Endothelial cell of umbilical vein (primary cell): ENCODE results near the gene TMEM229B. TPM values are rescaled to one million over a fixed set of nuclear protein-coding genes. Genes with fewer than 3 reads are reported as not detected.

ENCODE experiments used
- BruUV-seq: library from RNA; stranded (reverse); fragments of 400-500 nt; replicated peaks from 2 replicates; lab custom pipeline; 2021; lab: Mats Ljungman, UMichigan
- CTCF ChIA-PET: fragments of 300-600, 350-600 bp; sonication (Branson Sonifier 250); formaldehyde crosslinking; loops from one replicate; lab custom pipeline; 2021; ENCODE audit warnings: antibody characterized with exemption, inconsistent platforms; lab: Charles Lee
- POLR2A ChIA-PET: fragments of 300-600, 350-600 bp; sonication (Branson Sonifier 250); formaldehyde crosslinking; loops from one replicate; lab custom pipeline; 2021; ENCODE audit warnings: antibody characterized with exemption, inconsistent platforms; lab: Charles Lee
- DNase-seq: peaks from one replicate; pipeline ENCODE4 v3.0.0-alpha.2; 2011; ENCODE audit warnings: low read depth, low spot score
- FAIRE-seq: peaks from 2 replicates; lab custom pipeline; 2011; peaks lifted over from hg19 to GRCh38; lab: Jason Lieb, UNC
- H2AFZ ChIP-seq: 2 replicates; pipeline ENCODE4 v1.6.0; 2012; ENCODE audit warnings: low read depth, low read length, control low read depth, inconsistent platforms
- H3K27ac ChIP-seq: 2 replicates; pipeline ENCODE4 v1.5.1; 2011; ENCODE audit warnings: low read depth, mild to moderate bottlenecking, control low read depth, low read length, moderate library complexity; ENCODE audit not compliant: insufficient read depth
- H3K27me3 ChIP-seq, 2 experiments: 2 replicates each; pipeline versions ENCODE4 v1.6.0 to v1.6.1; 2011; ENCODE audit warnings: low read length in 2 of 2, mixed read lengths in 1 of 2; ENCODE audit not compliant: control insufficient read depth in 2 of 2, insufficient read depth in 2 of 2
- H3K36me3 ChIP-seq, 2 experiments: 2 replicates in 1 of 2; 3 replicates in 1 of 2; pipeline ENCODE4 v1.5.1; 2011; ENCODE audit warnings: low read length in 2 of 2, mild to moderate bottlenecking in 1 of 2, moderate library complexity in 1 of 2; ENCODE audit not compliant: control insufficient read depth in 2 of 2, insufficient read depth in 2 of 2; ENCODE audit errors: extremely low read depth in 1 of 2
- H3K4me1 ChIP-seq: 3 replicates; pipeline ENCODE4 v1.5.1; 2011; ENCODE audit warnings: mild to moderate bottlenecking, low read length; ENCODE audit not compliant: control insufficient read depth, insufficient read depth; ENCODE audit errors: extremely low read depth
- H3K4me2 ChIP-seq: 2 replicates; pipeline ENCODE4 v1.6.1; 2011; ENCODE audit warnings: low read length, control low read depth, mixed read lengths; ENCODE audit not compliant: insufficient read depth
- H3K4me3 ChIP-seq, 3 experiments: fragments of 200-600 bp in 1 of 3; sonication (generic), shearing (Covaris generic) in 1 of 3; replicated peaks in 1 of 3; 2 replicates each; pipeline ENCODE4 v1.5.1; 2011 to 2016; ENCODE audit warnings: control low read depth in 3 of 3, low read length in 3 of 3, mild to moderate bottlenecking in 2 of 3, inconsistent platforms in 1 of 3, low read depth in 1 of 3, moderate library complexity in 1 of 3; ENCODE audit not compliant: insufficient read depth in 1 of 3
- H3K79me2 ChIP-seq: 2 replicates; pipeline ENCODE4 v1.6.0; 2012; ENCODE audit warnings: low read length, inconsistent platforms; ENCODE audit not compliant: control insufficient read depth, insufficient read depth
- H3K9ac ChIP-seq: replicated peaks from 2 replicates; pipeline ENCODE3; 2011; ENCODE audit warnings: low read length, control low read depth; ENCODE audit not compliant: insufficient read depth; ENCODE audit errors: extremely low read depth
- H3K9me1 ChIP-seq: replicated peaks from 3 replicates; pipeline ENCODE4 v1.6.0; 2011; ENCODE audit warnings: mild to moderate bottlenecking, low read length; ENCODE audit not compliant: control insufficient read depth, insufficient read depth; ENCODE audit errors: extremely low read depth
- H3K9me3 ChIP-seq: replicated peaks from 2 replicates; pipeline ENCODE4 v1.5.1; 2012; ENCODE audit warnings: low read length, inconsistent platforms; ENCODE audit not compliant: control insufficient read depth, insufficient read depth
- H4K20me1 ChIP-seq: replicated peaks from 2 replicates; pipeline ENCODE3; 2011; ENCODE audit warnings: mild to moderate bottlenecking, low read length; ENCODE audit not compliant: control insufficient read depth, insufficient read depth; ENCODE audit errors: extremely low read depth
- EZH2 ChIP-seq: IDR thresholded peaks from 2 replicates; pipeline ENCODE4 v1.6.1; 2012; ENCODE audit warnings: borderline replicate concordance, low read depth, mild to moderate bottlenecking, moderate library complexity, low read length, inconsistent platforms; ENCODE audit not compliant: severe bottlenecking
- FOS ChIP-seq: IDR thresholded peaks from 2 replicates; pipeline ENCODE4 v1.6.1; 2011; ENCODE audit warnings: mild to moderate bottlenecking, low read length, moderate library complexity, borderline replicate concordance; ENCODE audit not compliant: insufficient read depth
- GATA2 ChIP-seq: IDR thresholded peaks from 2 replicates; pipeline ENCODE4 v1.7.0; 2011; ENCODE audit warnings: low read depth, mild to moderate bottlenecking, moderate library complexity, mixed read lengths, low read length; ENCODE audit not compliant: insufficient read length, insufficient read depth
- JUN ChIP-seq: IDR thresholded peaks from 2 replicates; pipeline ENCODE4 v1.6.1; 2011; ENCODE audit warnings: borderline replicate concordance, low read depth; ENCODE audit not compliant: insufficient read length, insufficient read depth
- MAX ChIP-seq: IDR thresholded peaks from 2 replicates; pipeline ENCODE4 v1.6.1; 2011; ENCODE audit not compliant: insufficient read depth, insufficient read length
- MYC ChIP-seq: IDR thresholded peaks from one replicate; pipeline ENCODE4 v1.6.1; 2011; ENCODE audit warnings: mild to moderate bottlenecking, low read depth, low read length
- POLR2A ChIP-seq: IDR thresholded peaks from 2 replicates; pipeline ENCODE4 v1.6.1; 2012; ENCODE audit warnings: low read depth, mild to moderate bottlenecking, control low read depth, low read length
- POLR2AphosphoS5 ChIP-seq: IDR thresholded peaks from 2 replicates; pipeline ENCODE4 v1.6.1; 2012; ENCODE audit warnings: low read depth, mild to moderate bottlenecking, control low read depth, low read length, moderate library complexity; ENCODE audit not compliant: insufficient read depth
- dilution Hi-C: fragments of 300-500 bp; cut with MboI; formaldehyde crosslinking; loops from one replicate; pipeline ENCODE4 v1.15.0; 2019; ENCODE audit warnings: low sequenced_read_pairs; ENCODE audit not compliant: extremely low pct_ligation_motif_present
- intact Hi-C: fragments of 100-400 bp; cut with micrococcal nuclease; formaldehyde crosslinking; loops from one replicate; pipeline ENCODE4 v1.10.0; 2022
- polyA plus RNA-seq, 4 experiments: library from polyadenylated mRNA; depleted of rRNA in 3 of 4; stranded (reverse) in 3 of 4; unstranded in 1 of 4; fragments of >200 nt; gene quantifications; 2 replicates each; pipeline versions ENCODE4 v1.2.1 to v1.2.3, GENCODE V29; 2011 to 2012; ENCODE audit warnings: missing spikeins in 1 of 4
- total RNA-seq: library from RNA; stranded (reverse); gene quantifications from 2 replicates; pipeline ENCODE4 v1.2.3, GENCODE V29; 2021
- TF ChIP-seq, protein P1 (sequence below), 2 donors: IDR thresholded peaks; 1 replicate in 1 of 2; 2 replicates in 1 of 2; pipeline ENCODE4 v1.5.1; 2011; ENCODE audit warnings: low read length in 2 of 2, mild to moderate bottlenecking in 2 of 2, moderate library complexity in 2 of 2, control low read depth in 1 of 2, inconsistent platforms in 1 of 2, low read depth in 1 of 2; ENCODE audit not compliant: insufficient read depth in 1 of 2; ENCODE audit errors: extremely low read depth in 1 of 2

The TMEM229B gene
- total and polyA plus RNA-seq, 2 donors (not counting 3 experiments of a cell fraction or from before 2014, with no cell fraction given): 0.03 TPM; not detected in 1

GRCh38 chr14:67449096-67449495 lies 39.4 kb downstream of the TMEM229B start:
- H3K4me1 ChIP-seq: peaks cover 6% of the 10 kb centered on the region
- dilution Hi-C loops: no loop called here
- no peaks in the 10 kb centered on the region for H3K9me1 ChIP-seq
- no peaks in the 10 kb centered on the region for H3K36me3 ChIP-seq
- no peak overlapping the region for H2AFZ ChIP-seq
- H3K4me3 ChIP-seq: no peak overlapping the region
- no peak overlapping the region for H3K27ac ChIP-seq
- intact Hi-C loops: no loop called here
- no peak overlapping the region for H3K4me2 ChIP-seq
- FAIRE-seq: no peak
- TF ChIP-seq GATA2: no peak
- TF ChIP-seq POLR2AphosphoS5: no peak
- TF ChIP-seq EZH2: no peak
- no peak for TF ChIP-seq POLR2A
- no peak for TF ChIP-seq MAX
- H4K20me1 ChIP-seq: no peaks in the 10 kb centered on the region
- BruUV-seq: no TSS peak
- H3K9me3 ChIP-seq: no peaks in the 10 kb centered on the region
- H3K27me3 ChIP-seq: peaks cover 7% of the 10 kb centered on the region in 2 experiments
- CTCF ChIA-PET: interaction anchor here (1.3 kb wide), 1 partner anchor 18 kb away, joined by 3 read pairs; no protein-coding TSS in a partner anchor
- POLR2A ChIA-PET: no interaction called here
- DNase-seq: no peak
- H3K79me2 ChIP-seq: no peaks in the 10 kb centered on the region
- no peak overlapping the region for H3K9ac ChIP-seq

- no TSS peak for BruUV-seq
- Histone ChIP-seq H3K9ac (no peak overlapping the region), H3K9me3 (no peaks in the 10 kb centered on the region), H3K36me3 (no peaks in the 10 kb centered on the region), H3K27ac (no peak overlapping the region), H3K27me3 (peaks cover 4% of the 10 kb centered on the region in 2 experiments), H3K4me1 (peaks cover 9% of the 10 kb centered on the region), H2AFZ (no peak overlapping the region), H3K4me3 (no peak overlapping the region), H3K9me1 (no peaks in the 10 kb centered on the region), H3K4me2 (no peak overlapping the region), H4K20me1 (no peaks in the 10 kb centered on the region), H3K79me2 (no peaks in the 10 kb centered on the region)
- dilution Hi-C loops: no loop called here
- intact Hi-C loops: no loop called here
- no peak for FAIRE-seq
- ChIA-PET POLR2A (no interaction called here), CTCF (interaction anchor here (1.0 to 1.9 kb wide), 3 partner anchors 15 to 124 kb away, joined by 3 to 9 read pairs (median 4); no protein-coding TSS in a partner anchor)
- no peak for TF ChIP-seq POLR2AphosphoS5
- TF ChIP-seq POLR2A: no peak
- no peak for TF ChIP-seq FOS
- no peak for TF ChIP-seq GATA2
- TF ChIP-seq EZH2: no peak
- no peak for TF ChIP-seq MYC
- TF ChIP-seq JUN: no peak
- TF ChIP-seq, protein P1, sequence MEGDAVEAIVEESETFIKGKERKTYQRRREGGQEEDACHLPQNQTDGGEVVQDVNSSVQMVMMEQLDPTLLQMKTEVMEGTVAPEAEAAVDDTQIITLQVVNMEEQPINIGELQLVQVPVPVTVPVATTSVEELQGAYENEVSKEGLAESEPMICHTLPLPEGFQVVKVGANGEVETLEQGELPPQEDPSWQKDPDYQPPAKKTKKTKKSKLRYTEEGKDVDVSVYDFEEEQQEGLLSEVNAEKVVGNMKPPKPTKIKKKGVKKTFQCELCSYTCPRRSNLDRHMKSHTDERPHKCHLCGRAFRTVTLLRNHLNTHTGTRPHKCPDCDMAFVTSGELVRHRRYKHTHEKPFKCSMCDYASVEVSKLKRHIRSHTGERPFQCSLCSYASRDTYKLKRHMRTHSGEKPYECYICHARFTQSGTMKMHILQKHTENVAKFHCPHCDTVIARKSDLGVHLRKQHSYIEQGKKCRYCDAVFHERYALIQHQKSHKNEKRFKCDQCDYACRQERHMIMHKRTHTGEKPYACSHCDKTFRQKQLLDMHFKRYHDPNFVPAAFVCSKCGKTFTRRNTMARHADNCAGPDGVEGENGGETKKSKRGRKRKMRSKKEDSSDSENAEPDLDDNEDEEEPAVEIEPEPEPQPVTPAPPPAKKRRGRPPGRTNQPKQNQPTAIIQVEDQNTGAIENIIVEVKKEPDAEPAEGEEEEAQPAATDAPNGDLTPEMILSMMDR (IDR thresholded peaks at IDR 0.05; ENCODE audit: extremely low read depth in 1 of 2, insufficient read depth in 1 of 2, low read depth in 1 of 2, low read length in 2 of 2): no peak
- TF ChIP-seq MAX: no peak
- DNase-seq: no peak
Observed at GRCh38 chr14:67447033-67447381, 41.5 kb downstream of the TMEM229B start.
